ENCODE results near the gene ELMOD1.

ELMOD1 gene

GRCh38 chr11:107655602-107656001 lies 64.7 kb downstream of the ELMOD1 start:
- Histone ChIP-seq H3K27ac (ENCODE audit: low read length) (no peak overlapping the region), H3K4me3 (ENCODE audit: low read length) (0 out of 2 replicates have a peak overlapping the region, but pooled peaks have one; percentile 16), H3K36me3 (ENCODE audit: insufficient read depth, low read depth, low read length) (no peaks in the 10 kb centered on the region), H3K9me3 (ENCODE audit: insufficient read depth, low read depth, low read length) (no peaks in the 10 kb centered on the region), H3K4me1 (ENCODE audit: insufficient read depth, low read length) (peaks cover 10% of the 10 kb centered on the region), H3K27me3 (ENCODE audit: insufficient read depth, low read length) (no peaks in the 10 kb centered on the region), H3K9ac (ENCODE audit: low read depth, low read length) (no peak overlapping the region)

DNA sequence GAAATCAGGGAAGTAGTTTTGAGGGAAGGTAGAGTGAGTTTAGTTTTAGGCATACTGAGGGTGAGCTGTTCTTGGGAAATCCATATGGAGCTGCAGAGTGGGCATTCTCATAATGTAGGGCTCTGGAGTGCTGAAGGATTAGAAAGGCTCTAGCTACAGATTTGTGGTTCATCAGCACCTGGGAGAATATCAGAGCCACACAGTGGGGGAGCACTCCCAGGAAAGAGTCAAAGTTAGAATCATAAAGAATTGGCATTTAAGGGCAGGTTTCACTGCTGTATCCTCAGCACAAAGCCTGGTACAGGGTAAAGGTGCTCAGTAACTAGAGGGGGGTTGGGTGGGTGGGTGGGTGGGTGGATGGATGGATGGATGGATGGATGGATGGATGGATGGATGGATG lies 68.4 kb downstream of the ELMOD1 start:
- no peaks in the 10 kb centered on the region for H3K9me3 ChIP-seq (ENCODE audit: insufficient read depth, low read depth, low read length)
- H3K9ac ChIP-seq (ENCODE audit: low read depth, low read length), result no peak overlapping the region
- H3K4me3 ChIP-seq (ENCODE audit: low read length), result no peak overlapping the region
- H3K27ac ChIP-seq (ENCODE audit: low read length), result no peak overlapping the region
- peaks cover 6% of the 10 kb centered on the region; the same call in 1 of the 2 replicates for H3K4me1 ChIP-seq (ENCODE audit: insufficient read depth, low read length)
- H3K36me3 ChIP-seq (ENCODE audit: insufficient read depth, low read depth, low read length), result no peaks in the 10 kb centered on the region
- no peaks in the 10 kb centered on the region for H3K27me3 ChIP-seq (ENCODE audit: insufficient read depth, low read length)

- H3K27ac ChIP-seq (ENCODE audit: low read length), result no peak overlapping the region
- H3K4me1 ChIP-seq (ENCODE audit: insufficient read depth, low read length), result peaks cover 4% of the 10 kb centered on the region; the same call in 1 of the 2 replicates
- H3K36me3 ChIP-seq (ENCODE audit: insufficient read depth, low read depth, low read length), result no peaks in the 10 kb centered on the region
- H3K9ac ChIP-seq (ENCODE audit: low read depth, low read length), result no peak overlapping the region
- no peak overlapping the region for H3K4me3 ChIP-seq (ENCODE audit: low read length)
- no peaks in the 10 kb centered on the region for H3K27me3 ChIP-seq (ENCODE audit: insufficient read depth, low read length)
- H3K9me3 ChIP-seq (ENCODE audit: insufficient read depth, low read depth, low read length), result no peaks in the 10 kb centered on the region
These were observed 69.1 kb downstream of the ELMOD1 start for GRCh38 chr11:107660066-107660465.

- Histone ChIP-seq H3K27me3 (ENCODE audit: insufficient read depth, low read length) (no peaks in the 10 kb centered on the region), H3K4me1 (ENCODE audit: insufficient read depth, low read length) (no peaks in the 10 kb centered on the region; the same call in 1 of the 2 replicates), H3K4me3 (ENCODE audit: low read length) (no peak overlapping the region), H3K27ac (ENCODE audit: low read length) (no peak overlapping the region), H3K36me3 (ENCODE audit: insufficient read depth, low read depth, low read length) (no peaks in the 10 kb centered on the region), H3K9me3 (ENCODE audit: insufficient read depth, low read depth, low read length) (no peaks in the 10 kb centered on the region), H3K9ac (ENCODE audit: low read depth, low read length) (no peak overlapping the region)
These were observed 70.7 kb downstream of the ELMOD1 start for GRCh38 chr11:107661656-107662055.

DNA sequence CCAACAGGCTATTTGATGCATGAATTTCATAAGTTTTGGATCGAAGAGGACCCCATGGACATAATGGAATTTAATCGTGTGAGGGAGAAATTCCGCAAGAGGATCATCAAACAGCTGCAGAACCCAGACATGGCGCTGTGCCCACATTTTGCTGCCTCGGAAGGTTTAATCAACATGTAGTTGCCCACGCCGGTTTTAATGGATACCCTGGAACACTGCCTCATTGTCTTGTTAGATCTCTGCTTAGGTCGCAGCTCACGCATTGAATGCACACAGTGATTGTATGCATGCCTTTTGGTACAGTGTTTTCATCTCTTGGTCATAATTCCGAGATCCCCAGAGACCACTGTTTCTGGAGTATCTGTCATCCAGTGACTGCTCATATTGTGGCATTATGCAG lies 74.1 kb downstream of the ELMOD1 start:
- Histone ChIP-seq H3K36me3 (ENCODE audit: insufficient read depth, low read depth, low read length) (no peaks in the 10 kb centered on the region), H3K9me3 (ENCODE audit: insufficient read depth, low read depth, low read length) (no peaks in the 10 kb centered on the region), H3K4me3 (ENCODE audit: low read length) (no peak overlapping the region), H3K27ac (ENCODE audit: low read length) (no peak overlapping the region), H3K9ac (ENCODE audit: low read depth, low read length) (no peak overlapping the region), H3K4me1 (ENCODE audit: insufficient read depth, low read length) (peaks cover 6% of the 10 kb centered on the region; the same call in 1 of the 2 replicates), H3K27me3 (ENCODE audit: insufficient read depth, low read length) (no peaks in the 10 kb centered on the region)

- H3K4me3 ChIP-seq (ENCODE audit: low read length), result no peak overlapping the region
- H3K9ac ChIP-seq (ENCODE audit: low read depth, low read length), result no peak overlapping the region
- H3K4me1 ChIP-seq (ENCODE audit: insufficient read depth, low read length), result peaks cover 6% of the 10 kb centered on the region; the same call in 1 of the 2 replicates
- H3K9me3 ChIP-seq (ENCODE audit: insufficient read depth, low read depth, low read length), result no peaks in the 10 kb centered on the region
- H3K27me3 ChIP-seq (ENCODE audit: insufficient read depth, low read length), result no peaks in the 10 kb centered on the region
- H3K27ac ChIP-seq (ENCODE audit: low read length), result no peak overlapping the region
- no peaks in the 10 kb centered on the region for H3K36me3 ChIP-seq (ENCODE audit: insufficient read depth, low read depth, low read length)
These were observed 76.1 kb downstream of the ELMOD1 start for GRCh38 chr11:107666911-107667613.

- Histone ChIP-seq H3K4me3 (ENCODE audit: low read length) (no peak overlapping the region), H3K9ac (ENCODE audit: low read depth, low read length) (no peak overlapping the region), H3K36me3 (ENCODE audit: insufficient read depth, low read depth, low read length) (no peaks in the 10 kb centered on the region), H3K27me3 (ENCODE audit: insufficient read depth, low read length) (no peaks in the 10 kb centered on the region), H3K27ac (ENCODE audit: low read length) (no peak overlapping the region), H3K9me3 (ENCODE audit: insufficient read depth, low read depth, low read length) (no peaks in the 10 kb centered on the region), H3K4me1 (ENCODE audit: insufficient read depth, low read length) (peaks cover 6% of the 10 kb centered on the region; the same call in 1 of the 2 replicates)
These were observed 78.3 kb downstream of the ELMOD1 start for GRCh38 chr11:107669191-107669740.

DNA sequence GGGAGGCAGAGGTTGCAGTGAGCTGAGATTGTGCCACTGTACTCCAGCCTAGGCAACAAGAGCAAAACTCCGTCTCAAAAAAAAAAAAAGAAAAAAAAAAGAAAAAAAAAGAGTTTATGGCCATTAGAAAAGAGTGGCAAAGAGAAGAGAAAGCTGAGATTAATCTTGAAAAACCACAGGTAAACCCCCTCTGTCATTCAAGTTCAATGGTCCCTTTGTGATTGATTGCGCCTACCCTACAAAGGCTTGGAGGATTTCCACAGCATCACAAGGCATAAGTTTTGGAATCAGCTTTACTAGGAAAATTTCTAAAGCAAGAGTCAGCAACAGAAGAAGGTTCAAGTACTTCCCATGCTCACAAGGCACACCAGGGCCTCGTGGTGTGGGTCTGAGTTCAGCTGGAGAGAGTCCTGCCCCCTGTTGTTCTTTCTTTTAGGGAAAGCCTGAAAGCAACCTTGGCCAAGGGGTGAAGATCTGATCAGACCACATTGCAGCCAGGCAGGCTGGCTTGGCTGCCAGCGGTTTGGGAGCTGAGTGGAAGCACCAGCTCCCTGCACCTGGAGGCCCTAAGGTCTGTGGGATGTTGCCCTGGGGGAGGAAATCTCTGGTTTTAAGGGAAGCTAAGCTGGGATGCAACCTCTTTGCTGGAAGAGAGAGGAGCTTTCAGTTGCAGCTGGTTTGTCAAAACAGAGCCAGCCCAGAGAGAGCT lies 79.1 kb downstream of the ELMOD1 start:
- no peaks in the 10 kb centered on the region for H3K36me3 ChIP-seq (ENCODE audit: insufficient read depth, low read depth, low read length)
- no peak overlapping the region for H3K9ac ChIP-seq (ENCODE audit: low read depth, low read length)
- peaks cover 6% of the 10 kb centered on the region; the same call in 1 of the 2 replicates for H3K4me1 ChIP-seq (ENCODE audit: insufficient read depth, low read length)
- no peaks in the 10 kb centered on the region for H3K9me3 ChIP-seq (ENCODE audit: insufficient read depth, low read depth, low read length)
- H3K4me3 ChIP-seq (ENCODE audit: low read length), result no peak overlapping the region
- no peak overlapping the region for H3K27ac ChIP-seq (ENCODE audit: low read length)
- no peaks in the 10 kb centered on the region for H3K27me3 ChIP-seq (ENCODE audit: insufficient read depth, low read length)

- Histone ChIP-seq H3K4me3 (ENCODE audit: low read length) (no peak overlapping the region), H3K9me3 (ENCODE audit: insufficient read depth, low read depth, low read length) (no peaks in the 10 kb centered on the region), H3K9ac (ENCODE audit: low read depth, low read length) (no peak overlapping the region), H3K27me3 (ENCODE audit: insufficient read depth, low read length) (no peaks in the 10 kb centered on the region), H3K27ac (ENCODE audit: low read length) (no peak overlapping the region), H3K36me3 (ENCODE audit: insufficient read depth, low read depth, low read length) (no peaks in the 10 kb centered on the region), H3K4me1 (ENCODE audit: insufficient read depth, low read length) (no peaks in the 10 kb centered on the region)
These were observed 85.0 kb downstream of the ELMOD1 start for GRCh38 chr11:107675902-107676301.

DNA sequence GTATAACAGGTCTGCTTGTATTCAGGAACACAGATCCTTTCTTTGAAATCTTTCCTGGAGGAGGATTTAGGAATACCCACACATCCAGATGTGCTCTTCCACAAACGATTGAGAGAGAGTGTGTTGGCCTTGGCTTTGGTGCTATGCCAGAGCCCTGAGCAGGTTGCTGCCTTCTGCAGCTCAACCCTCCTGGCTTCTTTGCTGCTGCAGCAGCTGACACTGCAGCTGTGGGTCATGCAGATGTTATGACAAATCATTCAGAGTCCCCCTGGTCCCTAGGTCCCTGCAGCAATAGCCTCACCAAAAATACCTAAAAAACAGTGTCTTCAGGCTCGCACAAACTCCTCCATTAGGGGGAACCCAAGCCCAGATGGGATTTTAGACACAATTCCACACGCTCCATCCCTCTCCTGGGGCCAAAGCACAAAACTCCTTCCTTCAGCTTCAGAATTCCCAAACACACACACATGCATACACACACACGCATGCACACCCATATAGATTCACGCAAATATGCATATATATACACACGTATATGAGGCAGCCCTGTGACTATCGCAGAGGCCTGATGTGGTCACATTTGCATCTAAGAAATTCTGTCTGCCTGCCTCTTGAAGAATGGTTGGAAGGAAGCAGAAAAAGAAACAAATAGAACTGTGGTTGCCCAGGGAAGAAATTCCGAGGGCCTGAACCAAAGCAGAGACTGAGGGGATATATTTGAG lies 85.5 kb downstream of the ELMOD1 start:
- H3K27me3 ChIP-seq (ENCODE audit: insufficient read depth, low read length), result no peaks in the 10 kb centered on the region

DNA sequence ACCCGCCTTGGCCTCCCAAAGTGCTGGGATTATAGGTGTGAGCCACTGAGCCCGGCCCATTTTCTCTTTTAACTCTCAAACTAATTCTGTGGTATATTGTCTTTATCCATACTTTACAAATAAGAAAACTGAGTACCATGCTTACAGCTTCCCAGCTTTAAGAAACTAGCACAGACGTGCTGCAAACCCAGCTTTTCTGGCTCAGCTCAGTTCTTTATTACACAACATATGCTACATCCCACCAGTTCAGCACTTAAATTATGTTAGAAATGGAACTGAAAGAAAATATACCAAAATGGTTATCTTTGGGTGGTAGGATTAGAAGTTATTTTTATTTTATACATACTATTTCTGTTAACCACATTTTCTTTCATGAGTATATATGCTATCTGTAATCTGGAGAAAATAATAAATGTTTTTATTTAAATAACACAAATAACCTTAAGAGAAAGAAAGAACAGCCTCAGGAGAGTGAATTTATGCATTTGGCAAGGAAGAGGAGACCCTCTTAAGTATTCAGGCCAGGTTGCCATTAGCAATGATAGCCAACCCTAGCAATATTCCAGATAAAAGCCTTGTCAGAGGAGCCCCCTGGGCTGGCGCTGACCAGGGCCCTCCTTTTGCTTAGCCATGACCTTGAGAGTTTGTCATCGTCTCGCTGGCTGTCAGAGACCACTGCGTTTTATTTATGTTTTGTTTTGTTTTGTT lies 87.1 kb downstream of the ELMOD1 start:
- Histone ChIP-seq H3K4me1 (ENCODE audit: insufficient read depth, low read length) (no peaks in the 10 kb centered on the region), H3K27me3 (ENCODE audit: insufficient read depth, low read length) (no peaks in the 10 kb centered on the region), H3K4me3 (ENCODE audit: low read length) (no peak overlapping the region), H3K36me3 (ENCODE audit: insufficient read depth, low read depth, low read length) (no peaks in the 10 kb centered on the region), H3K9me3 (ENCODE audit: insufficient read depth, low read depth, low read length) (no peaks in the 10 kb centered on the region), H3K9ac (ENCODE audit: low read depth, low read length) (no peak overlapping the region), H3K27ac (ENCODE audit: low read length) (no peak overlapping the region)

More for the DNA sequence above, 85.5 kb downstream of the ELMOD1 start:
- H3K4me1 ChIP-seq (ENCODE audit: insufficient read depth, low read length), result no peaks in the 10 kb centered on the region
- H3K4me3 ChIP-seq (ENCODE audit: low read length), result no peak overlapping the region
- no peaks in the 10 kb centered on the region for H3K36me3 ChIP-seq (ENCODE audit: insufficient read depth, low read depth, low read length)
- H3K9me3 ChIP-seq (ENCODE audit: insufficient read depth, low read depth, low read length), result no peaks in the 10 kb centered on the region
- H3K27ac ChIP-seq (ENCODE audit: low read length), result no peak overlapping the region
- H3K9ac ChIP-seq (ENCODE audit: low read depth, low read length), result no peak overlapping the region
